GM19035 (cell line): Measurements from ENCODE around the gene FLT4.

Source experiments
- ATAC-seq: cut with Tn5 transposase; IDR thresholded peaks from one replicate; pipeline ENCODE4 v1.9.1; 2021; ENCODE audit not compliant: unreplicated experiment

Gene FLT4

GRCh38 chr5:180594311-180595045 lies 54.9 kb downstream of the FLT4 start:
- no peak for ATAC-seq

- no peak for ATAC-seq
Observed at GRCh38 chr5:180593446-180594206, 55.8 kb downstream of the FLT4 start.

GRCh38 chr5:180592176-180592575 lies 57.2 kb downstream of the FLT4 start:
- ATAC-seq, result no peak

GRCh38 chr5:180591311-180591887 lies 58.0 kb downstream of the FLT4 start, which contains the start of gene SCGB3A1:
Gene SCGB3A1 (minus strand): TSS chr5:180591499. CDS start chr5:180591462, 37 bp downstream.
- no peak for ATAC-seq

- no peak for ATAC-seq
Observed at GRCh38 chr5:180590543-180591310, 58.7 kb downstream of the FLT4 start.

- no peak for ATAC-seq
Observed at GRCh38 chr5:180589771-180590542, 59.4 kb downstream of the FLT4 start.

GRCh38 chr5:180586870-180587269 lies 62.5 kb downstream of the FLT4 start:
- ATAC-seq, result no peak

- no peak for ATAC-seq
Observed at GRCh38 chr5:180586204-180586603, 63.2 kb downstream of the FLT4 start.

GRCh38 chr5:180583738-180584137 lies 65.7 kb downstream of the FLT4 start:
- no peak for ATAC-seq

- ATAC-seq, result no peak
Observed at GRCh38 chr5:180580681-180581080, 68.7 kb downstream of the FLT4 start.

GRCh38 chr5:180575571-180575970 lies 73.8 kb downstream of the FLT4 start:
- no peak for ATAC-seq

- ATAC-seq, result no peak
Observed at GRCh38 chr5:180568914-180569313, 80.5 kb downstream of the FLT4 start.

- no peak for ATAC-seq
Observed at GRCh38 chr5:180563994-180564393, 85.4 kb downstream of the FLT4 start.

GRCh38 chr5:180558232-180558631 lies 91.2 kb downstream of the FLT4 start:
- ATAC-seq, result no peak

- no peak for ATAC-seq
Observed at GRCh38 chr5:180557217-180557809, 92.1 kb downstream of the FLT4 start.

GRCh38 chr5:180555168-180555921 lies 94.1 kb downstream of the FLT4 start:
- ATAC-seq, result no peak

GRCh38 chr5:180553530-180553929 lies 95.9 kb downstream of the FLT4 start:
- ATAC-seq, result no peak
